Spinal cord (tissue), 10 donors: ENCODE measurements around the gene ING4. TPM values are rescaled to one million over a fixed set of nuclear protein-coding genes. Genes with fewer than 3 reads are reported as not detected.

Source experiments
- DNase-seq, 6 donors: peaks; one replicate each; pipeline versions ENCODE4 v3.0.0 to v3.0.0-alpha.2; 2013 to 2015; ENCODE audit warnings: low spot score in 6 of 6, low read depth in 4 of 6
- H3K27ac ChIP-seq: one replicate; pipeline ENCODE4 v1.5.1; 2013; ENCODE audit warnings: low read depth, low read length, control low read depth
- H3K27me3 ChIP-seq: one replicate; pipeline ENCODE4 v1.6.1; 2013; ENCODE audit warnings: low read length; ENCODE audit not compliant: control insufficient read depth, insufficient read depth
- H3K36me3 ChIP-seq: one replicate; pipeline ENCODE4 v1.6.1; 2013; ENCODE audit warnings: low read length; ENCODE audit not compliant: control insufficient read depth, insufficient read depth
- H3K4me1 ChIP-seq: one replicate; pipeline ENCODE4 v1.6.1; 2013; ENCODE audit warnings: low read length; ENCODE audit not compliant: control insufficient read depth, insufficient read depth
- H3K4me3 ChIP-seq: one replicate; pipeline ENCODE4 v1.5.1; 2013; ENCODE audit warnings: low read depth, low read length, control low read depth
- H3K9me3 ChIP-seq: one replicate; pipeline ENCODE4 v1.6.1; 2013; ENCODE audit warnings: low read length; ENCODE audit not compliant: control insufficient read depth, insufficient read depth
- WGBS: methylation state at CpG from one replicate; pipeline ENCODE4 v1.1.5; 2013; ENCODE audit warnings: missing lambda C conversion rate; ENCODE audit not compliant: insufficient coverage; 5-methylcytosine and 5-hydroxymethylcytosine counted together
- polyA plus RNA-seq, 2 donors: library from polyadenylated mRNA; unstranded; fragments of 120-200 nt; gene quantifications; one replicate each; pipeline ENCODE4 v1.2.1, GENCODE V29; 2013; ENCODE audit not compliant: insufficient read length in 2 of 2
- total RNA-seq, 2 donors: library from RNA; depleted of rRNA in 1 of 2; stranded (reverse); fragments of 120-200 nt in 1 of 2; fragments of >200 nt in 1 of 2; gene quantifications; one replicate each; pipeline versions ENCODE4 v1.2.3 to v1.2.4, GENCODE V29; 2013 to 2014
- donor health status: healthy.

Gene ING4
- total and polyA plus RNA-seq, 4 donors = 87.5 to 104 (median 92.5) TPM

DNA sequence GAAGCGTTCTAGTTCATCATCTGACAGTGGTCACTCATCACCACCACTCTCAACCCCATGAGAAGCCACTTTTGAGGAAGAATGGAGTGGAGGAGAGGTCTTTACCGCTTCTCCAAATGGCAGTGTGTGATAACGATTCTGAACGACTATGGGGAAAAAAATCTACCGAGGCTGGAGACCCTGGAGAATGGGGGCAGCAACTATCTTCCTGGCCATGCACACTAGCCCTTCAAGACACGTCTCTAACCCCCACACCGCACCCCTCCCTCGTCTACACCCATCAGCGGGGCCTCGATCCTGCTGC lies 365 bp downstream of the ING4 start:
- no peaks in the 10 kb centered on the region for H3K27me3 ChIP-seq
- H3K9me3 ChIP-seq = no peaks in the 10 kb centered on the region
- H3K27ac ChIP-seq = peak overlapping the region; percentile 84
- 0% methylated on average over 9 of the region's 10 CpGs for WGBS
- peaks cover 27% of the 10 kb centered on the region for H3K36me3 ChIP-seq
- peaks cover 4% of the 10 kb centered on the region for H3K4me1 ChIP-seq
- no peak for DNase-seq
- H3K4me3 ChIP-seq = peak overlapping the region; percentile 93

GRCh38 chr12:6653987-6654386 lies 8.9 kb downstream of the ING4 start:
- no peak overlapping the region for H3K4me3 ChIP-seq
- DNase-seq = no peak
- WGBS = 93% methylated on average over 2 of the region's 5 CpGs
- H3K36me3 ChIP-seq = peaks cover 70% of the 10 kb centered on the region
- H3K4me1 ChIP-seq = no peaks in the 10 kb centered on the region
- H3K9me3 ChIP-seq = no peaks in the 10 kb centered on the region
- H3K27ac ChIP-seq = no peak overlapping the region
- no peaks in the 10 kb centered on the region for H3K27me3 ChIP-seq

DNA sequence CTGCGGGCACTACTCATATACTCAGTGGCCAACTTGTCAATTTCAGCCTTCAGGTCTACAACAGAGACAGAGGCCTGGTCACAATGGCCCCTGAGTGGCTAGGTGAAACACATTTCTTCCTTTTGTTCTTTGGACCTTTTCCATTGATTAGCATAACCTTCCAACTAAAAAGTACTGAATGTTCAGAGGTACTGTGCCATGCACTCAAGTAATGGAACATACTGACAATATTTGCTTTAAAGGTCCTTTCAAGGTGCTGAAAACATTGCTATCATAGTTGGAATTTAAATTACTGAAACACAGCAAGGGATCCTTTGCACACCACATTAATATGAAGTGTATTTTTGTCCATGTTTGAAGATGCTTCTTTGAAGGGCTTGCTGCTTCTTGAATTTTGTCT lies 9.6 kb downstream of the ING4 start:
- H3K9me3 ChIP-seq = no peaks in the 10 kb centered on the region
- DNase-seq = no peak
- H3K27me3 ChIP-seq = no peaks in the 10 kb centered on the region
- WGBS = 100% methylated on average over 1 of the region's 1 CpG
- no peaks in the 10 kb centered on the region for H3K4me1 ChIP-seq
- peaks cover 70% of the 10 kb centered on the region for H3K36me3 ChIP-seq
- no peak overlapping the region for H3K4me3 ChIP-seq
- no peak overlapping the region for H3K27ac ChIP-seq

DNA sequence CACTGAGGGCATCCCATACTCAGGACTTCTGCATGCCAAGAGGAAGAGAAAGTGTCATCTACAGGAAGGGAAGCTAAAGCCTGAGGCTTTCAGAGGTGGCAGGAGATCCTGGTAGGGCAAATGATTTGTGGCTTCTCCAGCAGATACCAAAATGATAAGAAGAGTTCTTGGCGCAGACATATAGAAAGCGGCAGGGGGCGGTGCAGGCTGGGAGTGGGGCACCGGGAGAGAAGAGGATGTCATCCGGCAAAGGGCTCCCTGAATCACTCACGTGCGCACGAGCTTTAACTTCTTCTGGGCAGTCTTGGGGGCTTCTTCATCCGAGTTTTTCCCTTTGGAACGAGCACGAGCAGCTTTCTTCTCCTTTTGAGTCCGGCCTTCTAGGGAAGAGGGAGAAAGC lies 10.5 kb downstream of the ING4 start:
- Histone ChIP-seq H3K27me3 (no peaks in the 10 kb centered on the region), H3K36me3 (peaks cover 67% of the 10 kb centered on the region), H3K27ac (no peak overlapping the region), H3K9me3 (no peaks in the 10 kb centered on the region), H3K4me1 (no peaks in the 10 kb centered on the region), H3K4me3 (no peak overlapping the region)
- 85% methylated on average over 6 of the region's 12 CpGs for WGBS
- no peak for DNase-seq

DNA sequence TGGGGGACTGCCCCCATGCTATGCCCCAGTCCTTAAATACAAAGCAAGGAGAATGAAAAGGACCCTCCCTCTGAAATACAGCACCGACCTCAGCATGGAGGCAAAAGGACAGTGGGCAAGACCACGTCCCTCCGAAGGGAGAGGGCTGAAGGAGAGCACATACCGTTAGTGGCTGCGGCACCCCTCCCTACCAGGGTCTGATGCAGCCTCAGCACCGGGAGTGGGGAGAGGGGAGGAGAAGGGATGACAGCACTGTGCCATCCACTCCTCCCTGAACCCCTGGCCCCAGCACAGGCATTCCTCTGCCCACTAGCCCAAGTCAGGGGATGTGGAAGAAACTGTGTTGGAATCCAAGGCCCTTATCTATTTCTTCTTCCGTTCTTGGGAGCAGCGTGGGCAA lies 12.1 kb downstream of the ING4 start:
- Histone ChIP-seq H3K4me1 (peaks cover 8% of the 10 kb centered on the region), H3K4me3 (no peak overlapping the region), H3K27ac (no peak overlapping the region), H3K36me3 (peaks cover 61% of the 10 kb centered on the region), H3K9me3 (no peaks in the 10 kb centered on the region), H3K27me3 (no peaks in the 10 kb centered on the region)
- WGBS = 100% methylated on average over 2 of the region's 8 CpGs
- no peak for DNase-seq

- Histone ChIP-seq H3K27me3 (no peaks in the 10 kb centered on the region), H3K36me3 (peaks cover 35% of the 10 kb centered on the region), H3K27ac (peak within 1 kb of the TSS; percentile 7), H3K9me3 (no peaks in the 10 kb centered on the region), H3K4me3 (peak within 1 kb of the TSS; percentile 48), H3K4me1 (peaks cover 14% of the 10 kb centered on the region)
- DNase-seq = peak in 3 of 6 donors; percentile 23 to 85 (median 73)
- whole genome bisulfite sequencing = 4% methylated on average over 38 of the region's 38 CpGs
Measured at GRCh38 chr12:6647083-6647604, 15.8 kb downstream of the ING4 start, which contains the start of gene ACRBP. TSS of gene ACRBP (minus strand) at chr12:6647432. CDS start at chr12:6647366, 66 bp downstream.

DNA sequence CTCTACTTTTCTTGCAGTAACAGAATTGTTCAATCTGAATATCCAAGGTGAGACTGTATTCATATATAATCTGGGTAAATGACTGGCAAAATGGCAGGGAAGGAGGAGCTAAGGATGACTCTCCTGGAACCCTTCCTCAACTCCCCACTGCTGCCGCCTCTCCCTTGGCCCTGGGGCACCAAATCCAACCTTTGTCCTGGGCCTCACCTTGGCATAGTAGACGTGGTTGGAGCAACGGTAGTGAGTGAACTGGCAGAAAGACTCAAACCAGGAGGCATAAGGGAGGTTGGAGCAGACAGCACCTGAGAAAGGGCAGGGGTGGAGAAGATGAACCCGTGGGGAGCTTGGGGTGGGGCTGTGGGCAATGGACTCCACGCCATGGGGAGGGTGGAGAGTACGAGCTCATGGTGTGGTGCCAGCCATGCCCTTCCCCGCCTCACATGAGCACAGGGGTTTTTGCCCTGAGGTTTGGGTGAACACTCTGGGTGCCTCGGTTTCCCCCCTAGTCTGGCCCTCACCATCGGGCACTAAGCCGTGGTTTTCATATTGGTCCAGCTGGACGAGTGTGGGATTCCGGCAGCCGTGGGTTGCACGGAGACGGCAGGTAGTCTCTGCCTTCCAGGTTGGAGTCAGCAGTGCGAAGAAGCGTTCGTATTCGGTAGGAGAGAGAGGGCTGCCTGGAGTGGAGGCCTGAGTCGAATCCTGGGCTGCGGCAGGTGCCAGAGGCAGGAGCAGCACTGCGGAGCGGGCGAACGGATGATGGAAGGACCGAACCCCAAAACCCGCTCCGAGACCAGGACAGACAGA lies 16.4 kb downstream of the ING4 start:
- 58% methylated on average over 26 of the region's 28 CpGs for WGBS
- peak overlapping the region; percentile 48 for H3K4me3 ChIP-seq
- H3K27ac ChIP-seq = peak overlapping the region; percentile 7

GRCh38 chr12:6644903-6645302 lies 18.0 kb downstream of the ING4 start:
- DNase-seq = peak in 2 of 6 donors; percentile 64 to 82

More for the DNA sequence above, 16.4 kb downstream of the ING4 start:
- Histone ChIP-seq H3K4me1 (peaks cover 14% of the 10 kb centered on the region), H3K36me3 (peaks cover 29% of the 10 kb centered on the region), H3K27me3 (no peaks in the 10 kb centered on the region), H3K9me3 (no peaks in the 10 kb centered on the region)
- DNase-seq = no peak

DNA sequence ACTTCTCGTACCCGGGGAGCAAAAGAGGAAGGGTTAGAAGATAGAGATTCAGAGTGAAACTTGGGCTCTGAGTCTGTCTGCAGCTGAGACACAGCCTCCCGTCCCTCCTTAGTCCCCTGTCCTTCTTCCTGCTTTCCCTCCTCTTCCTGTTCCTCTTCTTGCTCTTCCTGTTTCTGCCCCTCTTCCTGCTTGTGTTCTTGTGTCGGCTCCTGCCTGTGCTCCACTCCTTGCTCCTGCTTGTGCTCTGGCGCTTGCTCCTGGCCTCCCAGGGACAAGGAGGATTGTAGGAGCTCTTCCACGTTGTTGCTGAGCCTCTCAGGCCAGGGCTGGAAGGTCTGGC lies 18.7 kb downstream of the ING4 start:
- Histone ChIP-seq H3K27ac (peak overlapping the region; percentile 57), H3K36me3 (peaks cover 13% of the 10 kb centered on the region), H3K27me3 (no peaks in the 10 kb centered on the region), H3K4me1 (peaks cover 14% of the 10 kb centered on the region), H3K4me3 (no peak overlapping the region), H3K9me3 (no peaks in the 10 kb centered on the region)
- WGBS = 80% methylated on average over 2 of the region's 6 CpGs
- no peak for DNase-seq

More at GRCh38 chr12:6644903-6645302, 18.0 kb downstream of the ING4 start:
- Histone ChIP-seq H3K4me3 (no peak overlapping the region), H3K9me3 (no peaks in the 10 kb centered on the region), H3K4me1 (peaks cover 14% of the 10 kb centered on the region), H3K27ac (peak overlapping the region; percentile 57), H3K36me3 (peaks cover 13% of the 10 kb centered on the region), H3K27me3 (no peaks in the 10 kb centered on the region)
- 22% methylated on average over 3 of the region's 5 CpGs for WGBS
